ENCODE data around the gene ZNF525.

GRCh38 chr19:53357821-53358581 is 7.5 kb upstream of the ZNF525 start:
- TF ChIP-seq CTCF (conservative IDR thresholded peaks at IDR 0.05; ENCODE audit: low read depth, low read length) (no peak), EZH2phosphoT487 (IDR thresholded peaks at IDR 0.05; ENCODE audit: borderline replicate concordance, low read length) (no peak)

Data from PC-3 (cell line).